OCI-LY1 (cell line): ENCODE results near the gene PCBP3.

Source experiments
- H2AFZ ChIP-seq: fragments of 200-600 bp; sonication (generic), shearing (Covaris generic); 2 replicates; pipeline ENCODE4 v1.6.0; 2014; ENCODE audit warnings: antibody characterized with exemption, mild to moderate bottlenecking, low read length
- H3F3A ChIP-seq: fragments of 200-600 bp; sonication (generic), shearing (Covaris generic); 2 replicates; pipeline ENCODE4 v1.6.0; 2014; ENCODE audit warnings: mild to moderate bottlenecking, antibody characterized with exemption, low read length, moderate library complexity; ENCODE audit not compliant: insufficient read depth
- H3K27ac ChIP-seq: fragments of 200-600 bp; sonication (generic); 2 replicates; pipeline ENCODE4 v1.5.1; 2014; ENCODE audit warnings: low read length, mixed run types, mild to moderate bottlenecking, low read depth; ENCODE audit not compliant: poor library complexity, severe bottlenecking
- H3K27me3 ChIP-seq: fragments of 200-600 bp; sonication (generic); 2 replicates; pipeline ENCODE4 v1.6.0; 2014; ENCODE audit warnings: antibody characterized with exemption, mild to moderate bottlenecking, low read length, moderate library complexity; ENCODE audit not compliant: insufficient read depth
- H3K36me3 ChIP-seq: fragments of 200-600 bp; sonication (generic); 2 replicates; pipeline ENCODE4 v1.6.1; 2014; ENCODE audit warnings: mild to moderate bottlenecking, antibody characterized with exemption, low read length, moderate library complexity, mixed read lengths; ENCODE audit not compliant: insufficient read depth
- H3K4me1 ChIP-seq: fragments of 200-600 bp; sonication (generic); 2 replicates; pipeline ENCODE4 v1.5.1; 2014; ENCODE audit warnings: mild to moderate bottlenecking, low read length, moderate library complexity; ENCODE audit not compliant: insufficient read depth, severe bottlenecking
- H3K4me2 ChIP-seq: fragments of 200-600 bp; sonication (generic), shearing (Covaris generic); 2 replicates; pipeline ENCODE4 v1.6.1; 2014; ENCODE audit warnings: low read length
- H3K4me3 ChIP-seq: fragments of 200-600 bp; sonication (generic); 2 replicates; pipeline ENCODE4 v1.5.1; 2014; ENCODE audit warnings: low read length, low read depth, mild to moderate bottlenecking, mixed read lengths; ENCODE audit not compliant: poor library complexity, severe bottlenecking
- H3K79me2 ChIP-seq: fragments of 200-600 bp; shearing (Covaris generic); 2 replicates; pipeline ENCODE4 v1.6.1; 2016; ENCODE audit warnings: mixed run types, low read length, mixed read lengths; ENCODE audit not compliant: insufficient read depth
- H3K9ac ChIP-seq: fragments of 200-600 bp; sonication (generic), shearing (Covaris generic); 2 replicates; pipeline ENCODE4 v1.6.1; 2014; ENCODE audit warnings: mild to moderate bottlenecking, low read length, mixed read lengths
- H3K9me2 ChIP-seq: fragments of 200-600 bp; sonication (generic), shearing (Covaris generic); 2 replicates; pipeline ENCODE4 v1.6.1; 2014; ENCODE audit warnings: low read depth, mild to moderate bottlenecking, low read length, mixed read lengths
- H3K9me3 ChIP-seq: fragments of 200-600 bp; shearing (Covaris generic); 2 replicates; pipeline ENCODE4 v1.6.1; 2014; ENCODE audit warnings: low read length, mixed read lengths
- H4K20me1 ChIP-seq: fragments of 200-600 bp; sonication (generic), shearing (Covaris generic); 2 replicates; pipeline ENCODE4 v1.6.0; 2016; ENCODE audit warnings: mild to moderate bottlenecking, low read length; ENCODE audit not compliant: insufficient read depth
- EZH2 ChIP-seq: fragments of 200-600 bp; sonication (generic), shearing (Covaris generic); IDR thresholded peaks from 2 replicates; pipeline ENCODE4 v1.8.0; 2017; ENCODE audit warnings: borderline replicate concordance, mixed run types, mild to moderate bottlenecking, antibody characterized with exemption, low read length, moderate library complexity, mixed read lengths
- TF ChIP-seq, protein P1 (sequence below): fragments of 200-600 bp; sonication (generic), shearing (Covaris generic); IDR thresholded peaks from 2 replicates; pipeline ENCODE4 v1.5.1; 2017; ENCODE audit warnings: mild to moderate bottlenecking, antibody characterized with exemption, low read length, moderate library complexity, mixed read lengths

PCBP3 gene

DNA sequence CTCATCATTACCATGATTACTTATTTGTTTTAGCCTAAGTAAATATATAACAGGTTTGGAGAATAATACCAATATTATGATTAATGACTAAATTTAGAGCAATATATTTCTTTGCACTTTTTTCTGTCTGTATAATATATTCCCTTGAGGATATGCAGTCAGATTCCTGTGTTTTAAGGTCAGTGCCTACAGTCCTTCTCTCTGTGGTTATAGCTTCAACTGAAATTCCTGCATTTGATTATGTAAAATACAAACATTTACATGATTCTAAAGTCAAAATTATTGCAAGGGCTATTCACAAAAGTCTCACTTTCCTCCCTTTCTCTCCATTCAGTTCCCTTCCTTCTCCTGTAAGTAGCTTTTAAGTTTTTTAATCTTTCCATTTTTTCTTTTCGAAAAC lies 195.1 kb downstream of the PCBP3 start:
- no peaks in the 10 kb centered on the region for H3K4me1 ChIP-seq
- peaks cover 2% of the 10 kb centered on the region; the same call in 1 of the 2 replicates for H3K9me3 ChIP-seq
- no peaks in the 10 kb centered on the region for H3K9me2 ChIP-seq
- TF ChIP-seq, protein P1, sequence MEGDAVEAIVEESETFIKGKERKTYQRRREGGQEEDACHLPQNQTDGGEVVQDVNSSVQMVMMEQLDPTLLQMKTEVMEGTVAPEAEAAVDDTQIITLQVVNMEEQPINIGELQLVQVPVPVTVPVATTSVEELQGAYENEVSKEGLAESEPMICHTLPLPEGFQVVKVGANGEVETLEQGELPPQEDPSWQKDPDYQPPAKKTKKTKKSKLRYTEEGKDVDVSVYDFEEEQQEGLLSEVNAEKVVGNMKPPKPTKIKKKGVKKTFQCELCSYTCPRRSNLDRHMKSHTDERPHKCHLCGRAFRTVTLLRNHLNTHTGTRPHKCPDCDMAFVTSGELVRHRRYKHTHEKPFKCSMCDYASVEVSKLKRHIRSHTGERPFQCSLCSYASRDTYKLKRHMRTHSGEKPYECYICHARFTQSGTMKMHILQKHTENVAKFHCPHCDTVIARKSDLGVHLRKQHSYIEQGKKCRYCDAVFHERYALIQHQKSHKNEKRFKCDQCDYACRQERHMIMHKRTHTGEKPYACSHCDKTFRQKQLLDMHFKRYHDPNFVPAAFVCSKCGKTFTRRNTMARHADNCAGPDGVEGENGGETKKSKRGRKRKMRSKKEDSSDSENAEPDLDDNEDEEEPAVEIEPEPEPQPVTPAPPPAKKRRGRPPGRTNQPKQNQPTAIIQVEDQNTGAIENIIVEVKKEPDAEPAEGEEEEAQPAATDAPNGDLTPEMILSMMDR = no peak
- no peak for TF ChIP-seq EZH2
- no peak overlapping the region for H3K4me3 ChIP-seq
- H3K36me3 ChIP-seq = no peaks in the 10 kb centered on the region
- no peak overlapping the region for H3K9ac ChIP-seq
- no peaks in the 10 kb centered on the region for H3K79me2 ChIP-seq
- no peaks in the 10 kb centered on the region for H3K27me3 ChIP-seq
- no peaks in the 10 kb centered on the region for H4K20me1 ChIP-seq
- H3K27ac ChIP-seq = no peak overlapping the region
- no peak overlapping the region for H3K4me2 ChIP-seq
- H3F3A ChIP-seq = no peaks in the 10 kb centered on the region
- H2AFZ ChIP-seq = no peak overlapping the region

DNA sequence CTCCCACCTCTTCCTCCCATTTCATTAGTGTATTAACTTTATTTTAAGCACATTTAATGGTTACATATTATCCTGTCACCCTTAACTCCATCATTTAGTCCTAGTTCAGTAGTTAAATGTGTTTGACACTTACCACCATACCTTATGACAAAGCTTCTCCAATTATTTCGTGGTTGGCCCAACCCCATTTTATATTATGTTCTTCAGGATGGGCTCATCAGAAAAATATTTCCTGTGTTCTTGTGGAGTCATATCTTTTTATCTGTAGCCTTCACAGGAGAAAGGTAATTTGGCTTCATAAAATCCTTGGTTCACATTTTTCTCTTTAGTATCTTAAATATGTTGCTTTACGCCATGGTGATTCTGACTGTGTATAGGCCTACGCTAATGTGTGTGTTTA lies 195.7 kb downstream of the PCBP3 start:
- H3K9ac ChIP-seq = no peak overlapping the region
- no peaks in the 10 kb centered on the region for H3K27me3 ChIP-seq
- no peaks in the 10 kb centered on the region for H3F3A ChIP-seq
- no peaks in the 10 kb centered on the region for H3K4me1 ChIP-seq
- no peak overlapping the region for H2AFZ ChIP-seq
- TF ChIP-seq, protein P1 = no peak
- no peak for TF ChIP-seq EZH2
- no peaks in the 10 kb centered on the region for H3K9me2 ChIP-seq
- H3K4me3 ChIP-seq = no peak overlapping the region
- peaks cover 2% of the 10 kb centered on the region; the same call in 1 of the 2 replicates for H3K9me3 ChIP-seq
- H3K4me2 ChIP-seq = no peak overlapping the region
- H3K27ac ChIP-seq = no peak overlapping the region
- H3K79me2 ChIP-seq = no peaks in the 10 kb centered on the region
- no peaks in the 10 kb centered on the region for H4K20me1 ChIP-seq
- no peaks in the 10 kb centered on the region for H3K36me3 ChIP-seq

DNA sequence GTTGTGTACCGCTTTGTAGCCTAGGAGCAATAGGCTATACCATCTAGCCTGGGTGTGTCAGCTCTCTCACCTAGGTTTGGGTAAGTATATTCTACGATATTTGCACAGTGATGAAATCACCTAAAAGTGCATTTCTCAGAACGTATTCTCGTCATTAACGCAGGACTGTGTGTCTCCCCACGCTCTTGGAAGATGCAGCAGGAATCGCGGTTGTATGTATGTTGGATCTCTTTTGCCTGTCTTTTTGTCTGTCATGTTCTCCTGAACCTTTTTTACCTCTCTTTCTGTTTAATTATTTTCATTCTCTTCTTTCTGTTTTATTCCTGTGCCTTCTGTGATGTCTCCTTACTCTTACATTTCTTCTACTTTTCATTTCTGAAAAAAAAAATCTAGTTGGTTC lies 197.5 kb downstream of the PCBP3 start:
- H3F3A ChIP-seq = no peaks in the 10 kb centered on the region
- no peaks in the 10 kb centered on the region for H3K79me2 ChIP-seq
- H3K9me2 ChIP-seq = no peaks in the 10 kb centered on the region
- no peaks in the 10 kb centered on the region for H4K20me1 ChIP-seq
- no peak overlapping the region for H2AFZ ChIP-seq
- no peak for TF ChIP-seq EZH2
- TF ChIP-seq, protein P1 = no peak
- H3K4me3 ChIP-seq = no peak overlapping the region
- no peaks in the 10 kb centered on the region for H3K4me1 ChIP-seq
- H3K36me3 ChIP-seq = no peaks in the 10 kb centered on the region
- H3K9ac ChIP-seq = no peak overlapping the region
- peaks cover 2% of the 10 kb centered on the region; the same call in 1 of the 2 replicates for H3K9me3 ChIP-seq
- no peaks in the 10 kb centered on the region for H3K27me3 ChIP-seq
- no peak overlapping the region for H3K4me2 ChIP-seq
- H3K27ac ChIP-seq = no peak overlapping the region
